ENCODE data around the gene TTLL5.

Gene TTLL5

DNA sequence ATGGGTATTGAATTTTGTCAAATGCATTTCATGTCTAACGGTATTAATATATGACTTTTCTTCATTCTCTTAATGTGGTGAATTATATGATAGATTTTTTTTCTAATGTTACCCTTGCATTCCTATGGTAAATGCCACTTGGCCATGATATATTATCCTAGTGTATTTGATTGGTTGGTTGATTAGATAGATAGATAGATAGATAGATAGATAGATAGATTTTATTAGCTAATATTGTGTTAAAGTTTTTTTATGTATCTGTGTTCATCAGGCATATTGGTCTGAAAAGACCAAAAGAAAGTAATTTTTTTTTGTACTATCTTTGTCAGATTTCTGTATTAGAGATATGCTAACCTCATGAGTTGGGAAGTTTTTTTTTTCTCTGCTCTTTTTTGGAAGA, 196.2 kb downstream of the TTLL5 start:
- TF ChIP-seq, protein P1, sequence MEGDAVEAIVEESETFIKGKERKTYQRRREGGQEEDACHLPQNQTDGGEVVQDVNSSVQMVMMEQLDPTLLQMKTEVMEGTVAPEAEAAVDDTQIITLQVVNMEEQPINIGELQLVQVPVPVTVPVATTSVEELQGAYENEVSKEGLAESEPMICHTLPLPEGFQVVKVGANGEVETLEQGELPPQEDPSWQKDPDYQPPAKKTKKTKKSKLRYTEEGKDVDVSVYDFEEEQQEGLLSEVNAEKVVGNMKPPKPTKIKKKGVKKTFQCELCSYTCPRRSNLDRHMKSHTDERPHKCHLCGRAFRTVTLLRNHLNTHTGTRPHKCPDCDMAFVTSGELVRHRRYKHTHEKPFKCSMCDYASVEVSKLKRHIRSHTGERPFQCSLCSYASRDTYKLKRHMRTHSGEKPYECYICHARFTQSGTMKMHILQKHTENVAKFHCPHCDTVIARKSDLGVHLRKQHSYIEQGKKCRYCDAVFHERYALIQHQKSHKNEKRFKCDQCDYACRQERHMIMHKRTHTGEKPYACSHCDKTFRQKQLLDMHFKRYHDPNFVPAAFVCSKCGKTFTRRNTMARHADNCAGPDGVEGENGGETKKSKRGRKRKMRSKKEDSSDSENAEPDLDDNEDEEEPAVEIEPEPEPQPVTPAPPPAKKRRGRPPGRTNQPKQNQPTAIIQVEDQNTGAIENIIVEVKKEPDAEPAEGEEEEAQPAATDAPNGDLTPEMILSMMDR (conservative IDR thresholded peaks at IDR 0.05), result no peak
- no peak overlapping the region for H3K27ac ChIP-seq

DNA sequence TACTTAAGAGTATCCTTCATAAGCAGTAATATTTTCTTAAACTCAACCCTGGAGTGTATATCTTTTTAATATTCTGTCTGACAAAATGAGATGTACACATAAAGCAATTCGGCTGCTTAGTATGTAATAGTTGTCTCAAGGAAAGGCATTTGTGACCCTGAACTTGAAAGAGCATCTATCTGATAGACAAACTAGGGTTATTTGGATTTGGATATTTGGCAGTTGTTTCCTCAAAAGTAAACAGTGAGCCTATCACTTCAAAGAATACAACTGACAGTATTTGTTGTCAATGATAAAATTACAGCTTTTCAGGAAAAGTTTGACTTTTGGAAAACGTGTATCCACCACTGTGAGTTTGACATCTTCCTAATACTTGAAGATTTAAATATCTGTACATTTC, 197.3 kb downstream of the TTLL5 start:
- TF ChIP-seq, protein P1 (conservative IDR thresholded peaks at IDR 0.05), result no peak

DNA sequence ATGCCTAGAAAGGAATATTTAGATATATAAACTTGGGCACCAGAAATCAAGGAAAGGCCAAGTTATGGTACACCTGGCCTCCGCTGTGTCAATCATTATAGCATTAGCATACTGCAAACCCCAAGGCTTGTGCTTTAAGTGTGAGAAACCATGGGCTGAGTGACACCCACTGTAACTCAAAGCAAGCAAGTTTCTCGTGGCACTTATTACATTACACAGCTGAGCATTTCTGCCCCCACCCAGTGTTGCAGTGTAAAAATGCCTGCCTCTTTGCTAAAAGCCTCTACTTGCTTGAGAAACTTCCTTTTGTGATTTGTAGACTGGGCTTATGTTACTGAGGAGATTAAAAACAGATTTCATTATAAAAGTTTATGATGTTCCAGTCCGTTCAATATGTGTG, 198.7 kb downstream of the TTLL5 start:
- TF ChIP-seq, protein P1 (conservative IDR thresholded peaks at IDR 0.05), result no peak

More for the DNA sequence above, 197.3 kb downstream of the TTLL5 start:
- H3K27ac ChIP-seq, result no peak overlapping the region

DNA sequence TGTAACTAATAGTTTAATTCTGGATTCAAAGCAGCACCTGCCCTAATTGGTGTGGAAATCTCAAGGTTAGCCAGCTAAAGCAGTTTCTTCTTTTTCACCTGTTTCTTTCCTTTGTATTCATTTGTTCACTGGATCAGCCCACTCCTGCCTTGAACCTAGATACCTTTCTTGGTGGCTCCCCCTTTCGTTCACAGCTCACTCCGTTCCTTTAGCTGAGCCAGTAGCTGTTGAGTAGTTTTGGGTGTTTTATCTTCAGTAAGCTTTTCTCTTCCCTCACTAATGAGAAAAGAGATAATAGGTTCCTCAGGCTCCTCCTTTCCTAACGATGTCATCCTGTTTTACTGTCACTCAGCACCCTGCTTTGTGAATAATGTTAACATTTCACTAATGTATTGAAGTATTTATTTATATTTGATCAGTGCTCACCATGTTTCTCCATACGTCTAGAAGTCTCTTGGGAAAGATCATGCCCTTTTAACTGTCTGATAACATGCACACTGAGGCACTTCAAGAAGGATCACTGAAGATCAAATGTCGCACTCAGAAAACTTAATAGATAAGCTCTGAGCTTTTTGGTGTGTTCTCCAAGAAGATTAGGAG, 199.6 kb downstream of the TTLL5 start:
- no peak overlapping the region for H3K27ac ChIP-seq
- TF ChIP-seq, protein P1 (conservative IDR thresholded peaks at IDR 0.05), result no peak

More for the DNA sequence above, 198.7 kb downstream of the TTLL5 start:
- H3K27ac ChIP-seq, result no peak overlapping the region

DNA sequence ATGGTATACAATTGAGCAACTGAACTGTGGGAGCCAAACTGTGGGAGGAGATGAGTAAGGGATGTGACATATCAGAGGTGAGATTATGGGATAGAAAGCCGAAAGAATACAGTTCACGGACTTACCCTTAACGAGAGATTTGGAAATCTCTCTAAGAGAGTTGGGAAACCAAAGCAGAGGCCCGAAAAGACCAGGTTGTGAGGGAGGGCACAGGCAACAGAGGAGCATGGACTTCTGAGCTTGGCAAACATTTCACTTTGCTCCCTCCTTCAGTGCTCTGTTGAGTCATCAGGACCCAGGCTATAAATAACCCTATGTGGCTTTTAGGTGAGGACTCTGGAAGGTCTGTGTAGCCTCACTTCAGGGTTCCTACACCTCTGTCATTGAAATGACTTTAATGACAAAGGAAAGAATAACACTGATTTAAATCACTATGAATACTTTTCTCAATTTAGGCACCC, 200.1 kb downstream of the TTLL5 start:
- no peak overlapping the region for H3K27ac ChIP-seq
- TF ChIP-seq, protein P1 (conservative IDR thresholded peaks at IDR 0.05), result no peak

DNA sequence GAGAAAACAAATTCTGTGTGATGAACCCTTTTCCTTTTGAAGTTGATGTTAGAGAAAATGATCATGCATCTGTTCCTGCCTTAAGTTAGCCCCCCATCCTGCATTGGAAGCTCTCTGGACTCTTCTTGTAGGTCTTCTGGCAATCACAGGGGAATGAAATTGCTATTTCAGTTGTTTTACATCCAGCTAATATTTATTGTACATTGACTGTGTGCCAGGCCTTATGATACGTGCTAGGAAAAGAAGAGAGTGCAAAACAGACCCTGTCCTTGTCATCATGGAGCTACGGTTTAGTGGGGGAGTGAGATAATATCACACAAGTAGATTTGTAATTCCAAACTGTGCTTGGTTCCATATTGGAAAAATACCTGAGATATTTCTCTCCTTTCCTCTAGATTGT, 202.2 kb downstream of the TTLL5 start:
- no peak overlapping the region for H3K27ac ChIP-seq
- TF ChIP-seq, protein P1 (conservative IDR thresholded peaks at IDR 0.05), result no peak

DNA sequence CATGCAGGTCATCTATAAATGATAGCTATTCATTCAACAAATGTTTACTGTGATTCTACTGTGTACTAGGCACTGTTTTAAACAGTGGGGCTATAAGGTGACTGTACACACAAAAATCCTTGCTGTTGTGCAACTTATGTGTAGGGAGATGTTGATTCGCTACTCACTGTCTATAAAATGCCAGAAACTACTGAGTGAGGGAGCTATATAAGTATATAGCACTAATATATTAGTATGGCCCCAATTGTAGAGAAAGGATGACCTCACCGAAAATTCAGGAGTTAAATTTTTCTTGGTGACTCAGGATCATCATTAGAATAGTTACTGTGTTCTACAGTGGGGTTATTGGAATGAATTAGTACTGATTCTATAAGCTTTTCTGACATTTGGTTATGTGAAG, 203.3 kb downstream of the TTLL5 start:
- TF ChIP-seq, protein P1 (conservative IDR thresholded peaks at IDR 0.05), result no peak
- no peak overlapping the region for H3K27ac ChIP-seq

All from VCaP (cell line).